ENCODE measurements around the gene CSNK1D.

The CSNK1D gene

DNA sequence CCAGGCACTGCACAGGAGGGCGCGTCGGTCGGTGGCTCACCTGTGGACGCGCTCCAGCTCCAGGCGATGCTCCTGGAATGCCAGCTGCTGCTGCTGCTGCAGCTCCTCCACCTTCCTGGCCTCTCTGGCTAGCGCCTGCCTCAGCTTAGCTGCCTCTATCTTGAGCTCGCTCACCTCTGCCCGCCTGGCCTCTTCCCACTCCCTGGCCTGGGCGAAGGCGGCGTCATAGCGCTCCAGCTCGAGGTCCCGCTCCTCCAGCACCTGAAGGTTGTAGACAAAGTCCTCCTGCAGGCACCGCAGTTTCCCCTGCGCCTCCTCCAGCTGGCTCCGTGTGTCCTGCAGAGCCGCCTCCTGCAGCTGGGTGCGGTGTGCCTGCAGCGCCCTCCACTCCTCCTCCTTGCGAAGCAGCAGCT is 72.0 kb downstream of the CSNK1D start:
- TF ChIP-seq, protein P1, sequence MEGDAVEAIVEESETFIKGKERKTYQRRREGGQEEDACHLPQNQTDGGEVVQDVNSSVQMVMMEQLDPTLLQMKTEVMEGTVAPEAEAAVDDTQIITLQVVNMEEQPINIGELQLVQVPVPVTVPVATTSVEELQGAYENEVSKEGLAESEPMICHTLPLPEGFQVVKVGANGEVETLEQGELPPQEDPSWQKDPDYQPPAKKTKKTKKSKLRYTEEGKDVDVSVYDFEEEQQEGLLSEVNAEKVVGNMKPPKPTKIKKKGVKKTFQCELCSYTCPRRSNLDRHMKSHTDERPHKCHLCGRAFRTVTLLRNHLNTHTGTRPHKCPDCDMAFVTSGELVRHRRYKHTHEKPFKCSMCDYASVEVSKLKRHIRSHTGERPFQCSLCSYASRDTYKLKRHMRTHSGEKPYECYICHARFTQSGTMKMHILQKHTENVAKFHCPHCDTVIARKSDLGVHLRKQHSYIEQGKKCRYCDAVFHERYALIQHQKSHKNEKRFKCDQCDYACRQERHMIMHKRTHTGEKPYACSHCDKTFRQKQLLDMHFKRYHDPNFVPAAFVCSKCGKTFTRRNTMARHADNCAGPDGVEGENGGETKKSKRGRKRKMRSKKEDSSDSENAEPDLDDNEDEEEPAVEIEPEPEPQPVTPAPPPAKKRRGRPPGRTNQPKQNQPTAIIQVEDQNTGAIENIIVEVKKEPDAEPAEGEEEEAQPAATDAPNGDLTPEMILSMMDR (conservative IDR thresholded peaks at IDR 0.05; ENCODE audit: low read depth, low read length), result no peak
- H3K4me3 ChIP-seq (ENCODE audit: low read depth, low read length), result no peak overlapping the region

GRCh38 chr17:82200743-82201497 is 72.6 kb downstream of the CSNK1D start:
- no peak overlapping the region for H3K4me3 ChIP-seq (ENCODE audit: low read depth, low read length)
- DNase-seq (ENCODE audit: low read depth), result no peak
- TF ChIP-seq, protein P1 (conservative IDR thresholded peaks at IDR 0.05; ENCODE audit: low read depth, low read length), result no peak

More for the DNA sequence above, 72.0 kb downstream of the CSNK1D start:
- no peak for DNase-seq (ENCODE audit: low read depth)

DNA sequence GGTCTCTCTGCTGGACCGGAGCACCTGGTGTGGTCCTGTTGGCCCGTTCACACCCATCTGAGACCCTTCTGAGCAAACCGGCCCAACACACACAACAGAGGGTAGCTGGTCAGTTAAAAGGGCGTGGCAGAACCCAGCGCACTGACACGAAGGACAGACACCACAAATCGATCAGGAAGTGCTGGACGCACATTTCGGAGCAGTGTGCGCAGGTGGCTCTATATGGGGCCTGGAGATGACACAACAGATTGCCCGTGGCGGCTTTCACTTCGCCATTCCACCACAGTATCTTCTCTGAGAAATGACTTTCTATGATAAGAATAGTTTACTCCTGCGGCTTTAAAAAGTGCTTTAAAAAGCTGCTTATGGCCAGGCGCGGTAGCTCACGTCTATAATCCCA is 73.4 kb downstream of the CSNK1D start:
- DNase-seq (ENCODE audit: low read depth), result no peak
- H3K4me3 ChIP-seq (ENCODE audit: low read depth, low read length), result no peak overlapping the region
- TF ChIP-seq, protein P1 (conservative IDR thresholded peaks at IDR 0.05; ENCODE audit: low read depth, low read length), result no peak

DNA sequence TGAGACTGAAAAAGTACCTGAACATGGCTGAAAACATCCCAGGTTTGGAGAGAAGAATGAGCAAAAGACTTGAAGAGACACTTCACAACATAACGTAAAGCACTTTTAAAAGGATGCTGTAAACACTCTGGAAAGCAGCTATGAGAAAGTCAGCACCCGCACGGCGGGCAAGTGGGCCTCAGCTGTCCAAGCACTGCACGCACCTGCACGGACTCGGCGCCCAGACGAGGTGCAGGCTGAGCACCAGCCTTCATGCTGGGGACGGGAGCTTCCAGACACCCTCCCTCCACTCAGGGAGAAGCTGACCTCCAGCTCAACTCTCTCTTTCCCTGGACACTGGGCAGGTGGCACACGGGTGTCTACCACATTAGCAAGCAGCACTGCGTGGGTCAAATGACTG is 74.0 kb downstream of the CSNK1D start:
- H3K4me3 ChIP-seq (ENCODE audit: low read depth, low read length), result no peak overlapping the region
- TF ChIP-seq, protein P1 (conservative IDR thresholded peaks at IDR 0.05; ENCODE audit: low read depth, low read length), result no peak
- DNase-seq (ENCODE audit: low read depth), result no peak

- TF ChIP-seq, protein P1 (conservative IDR thresholded peaks at IDR 0.05; ENCODE audit: low read depth, low read length), result no peak
- DNase-seq (ENCODE audit: low read depth), result no peak
- no peak overlapping the region for H3K4me3 ChIP-seq (ENCODE audit: low read depth, low read length)
Measured at GRCh38 chr17:82198092-82198491, 75.4 kb downstream of the CSNK1D start.

- no peak overlapping the region for H3K4me3 ChIP-seq (ENCODE audit: low read depth, low read length)
- TF ChIP-seq, protein P1 (conservative IDR thresholded peaks at IDR 0.05; ENCODE audit: low read depth, low read length), result no peak
- DNase-seq (ENCODE audit: low read depth), result no peak
Measured at GRCh38 chr17:82195675-82196672, 77.5 kb downstream of the CSNK1D start.

Data from choroid plexus epithelial cell (primary cell).